Activated gamma-delta T cell treated with Interleukin-2 at 50 U/mL for 16 hours (primary cell): Measurements from ENCODE around the gene KL.

Experiments
- DNase-seq: peaks from one replicate; pipeline ENCODE4 v3.0.0-alpha.2; 2020

The KL gene

DNA sequence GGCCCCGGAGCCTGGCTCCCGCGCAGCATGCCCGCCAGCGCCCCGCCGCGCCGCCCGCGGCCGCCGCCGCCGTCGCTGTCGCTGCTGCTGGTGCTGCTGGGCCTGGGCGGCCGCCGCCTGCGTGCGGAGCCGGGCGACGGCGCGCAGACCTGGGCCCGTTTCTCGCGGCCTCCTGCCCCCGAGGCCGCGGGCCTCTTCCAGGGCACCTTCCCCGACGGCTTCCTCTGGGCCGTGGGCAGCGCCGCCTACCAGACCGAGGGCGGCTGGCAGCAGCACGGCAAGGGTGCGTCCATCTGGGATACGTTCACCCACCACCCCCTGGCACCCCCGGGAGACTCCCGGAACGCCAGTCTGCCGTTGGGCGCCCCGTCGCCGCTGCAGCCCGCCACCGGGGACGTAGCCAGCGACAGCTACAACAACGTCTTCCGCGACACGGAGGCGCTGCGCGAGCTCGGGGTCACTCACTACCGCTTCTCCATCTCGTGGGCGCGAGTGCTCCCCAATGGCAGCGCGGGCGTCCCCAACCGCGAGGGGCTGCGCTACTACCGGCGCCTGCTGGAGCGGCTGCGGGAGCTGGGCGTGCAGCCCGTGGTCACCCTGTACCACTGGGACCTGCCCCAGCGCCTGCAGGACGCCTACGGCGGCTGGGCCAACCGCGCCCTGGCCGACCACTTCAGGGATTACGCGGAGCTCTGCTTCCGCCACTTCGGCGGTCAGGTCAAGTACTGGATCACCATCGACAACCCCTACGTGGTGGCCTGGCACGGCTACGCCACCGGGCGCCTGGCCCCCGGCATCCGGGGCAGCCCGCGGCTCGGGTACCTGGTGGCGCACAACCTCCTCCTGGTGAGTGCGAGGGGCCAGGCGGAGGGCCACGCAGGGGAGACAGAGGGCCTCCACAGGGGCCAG lies at the start of gene KL:
KL (plus strand) TSS at position 10 of the 909 bp plus-strand sequence; CDS start at position 28, 18 bp downstream.
- no peak for DNase-seq

- no peak for DNase-seq
These were observed 48.5 kb upstream of the KL start for GRCh38 chr13:32967584-32968182.

DNA sequence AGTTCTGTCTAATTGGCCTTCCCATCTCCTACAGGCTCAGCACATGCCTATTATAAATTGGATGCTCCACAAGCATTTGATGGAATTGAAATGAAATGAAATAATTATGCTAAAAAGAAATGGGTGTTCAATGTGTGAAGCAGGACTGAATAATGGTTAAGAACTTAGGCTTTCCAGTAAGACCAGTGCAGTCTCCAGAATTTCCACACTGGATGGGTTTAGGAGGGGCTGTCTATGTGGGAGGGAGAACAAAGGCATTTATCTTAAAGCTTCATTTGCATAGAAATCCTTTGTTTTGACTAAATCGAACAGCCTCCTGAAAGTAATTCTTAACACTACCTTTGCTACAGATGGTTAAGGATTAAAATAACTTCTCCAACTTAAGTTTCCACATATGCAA lies 47.9 kb upstream of the KL start:
- DNase-seq: no peak

GRCh38 chr13:32968793-32969192 lies 47.4 kb upstream of the KL start:
- DNase-seq: no peak

DNA sequence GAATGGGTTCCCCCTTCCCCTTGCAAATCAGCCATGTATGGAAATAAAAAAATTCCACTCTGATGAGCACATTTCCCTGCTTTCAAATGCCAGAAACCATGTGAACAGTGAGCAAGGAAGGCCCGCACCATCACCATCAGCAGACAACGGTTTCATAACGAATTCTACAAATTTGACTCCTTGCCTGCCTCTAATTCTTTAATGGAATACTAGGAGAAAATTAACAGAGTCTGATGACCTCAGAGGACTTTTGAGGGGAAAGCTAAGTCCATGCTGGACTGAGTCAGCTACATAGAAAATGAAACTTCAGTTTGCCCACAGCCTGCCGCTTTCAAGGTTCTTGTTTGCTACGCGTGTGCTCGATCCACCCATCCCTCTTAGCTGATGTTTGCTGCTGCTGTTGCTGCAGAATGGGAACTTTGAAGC lies 46.7 kb upstream of the KL start:
- no peak for DNase-seq

DNA sequence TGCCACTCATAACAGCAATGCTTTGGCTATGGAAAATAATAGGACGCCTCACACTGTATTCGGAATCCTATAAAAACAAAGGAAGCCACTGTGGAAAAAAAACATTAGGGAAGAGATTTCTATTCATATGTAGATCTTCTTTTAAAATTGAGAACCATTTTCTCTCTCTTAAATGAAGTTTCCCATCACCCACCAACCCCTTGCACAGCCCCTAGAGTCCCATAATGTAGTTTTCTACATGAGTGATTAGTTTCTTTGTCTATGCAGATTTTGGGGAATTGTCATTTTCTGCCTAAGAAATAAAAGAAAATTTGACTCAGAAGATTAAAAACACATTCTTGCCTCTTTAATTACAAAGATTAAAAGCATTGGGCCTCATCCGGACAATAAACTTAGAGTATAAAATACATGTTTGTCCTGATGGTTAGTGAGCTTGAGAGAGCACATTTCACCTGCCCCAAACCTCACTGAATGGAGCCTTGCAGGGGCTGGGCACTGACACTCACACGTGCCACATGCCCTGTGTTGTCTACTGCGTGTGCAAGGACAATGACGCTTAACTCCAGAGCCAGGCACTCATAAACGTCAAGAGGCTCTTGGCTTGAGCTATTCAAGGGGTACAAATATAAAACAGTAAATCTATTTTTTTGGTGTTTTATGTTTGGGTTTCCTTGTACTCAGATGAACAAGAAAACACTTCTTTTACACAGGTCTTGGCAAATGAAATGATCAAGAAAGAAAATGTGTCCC lies 40.0 kb upstream of the KL start:
- DNase-seq: no peak

DNA sequence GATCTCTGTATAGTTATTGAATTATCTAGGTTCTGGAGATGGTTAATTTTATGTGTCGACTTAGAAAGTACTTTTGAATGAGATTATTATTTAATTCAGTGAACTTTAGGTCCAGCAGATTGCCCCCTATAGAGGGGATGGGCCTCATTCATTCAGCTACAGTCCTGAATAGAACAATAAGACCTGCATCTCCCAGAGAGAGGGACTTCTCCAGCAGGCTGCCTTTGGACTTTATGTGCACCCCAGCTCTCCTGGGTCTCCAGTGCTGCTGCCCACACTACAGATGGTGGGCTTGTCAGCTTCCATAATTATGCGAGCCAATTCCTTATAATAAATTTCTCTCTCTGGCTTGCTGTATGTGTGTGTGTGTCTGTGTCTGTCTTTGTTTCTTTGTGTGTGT lies 39.3 kb upstream of the KL start:
- no peak for DNase-seq

GRCh38 chr13:32977321-32977720 lies 38.9 kb upstream of the KL start:
- DNase-seq: no peak

- DNase-seq: no peak
These were observed 37.9 kb upstream of the KL start for GRCh38 chr13:32978278-32978677.

DNA sequence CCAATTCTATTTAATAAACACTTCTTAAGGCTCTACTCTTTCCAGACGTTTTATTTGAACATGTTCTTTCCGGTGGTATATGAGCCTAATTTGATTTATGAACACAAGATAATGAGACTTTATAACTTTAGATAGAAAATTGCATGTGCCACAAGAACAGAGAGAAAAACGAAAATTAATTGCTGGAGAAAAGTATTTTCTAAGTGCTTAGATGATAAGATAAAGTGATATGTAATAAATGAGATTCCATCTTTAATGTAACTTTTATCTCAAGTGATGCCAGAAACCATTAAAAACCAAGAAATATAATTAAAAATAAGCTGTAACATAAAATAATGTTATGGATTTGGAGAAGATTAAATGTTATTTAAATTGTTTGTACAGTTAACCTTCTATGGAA lies 33.2 kb upstream of the KL start:
- no peak for DNase-seq

DNA sequence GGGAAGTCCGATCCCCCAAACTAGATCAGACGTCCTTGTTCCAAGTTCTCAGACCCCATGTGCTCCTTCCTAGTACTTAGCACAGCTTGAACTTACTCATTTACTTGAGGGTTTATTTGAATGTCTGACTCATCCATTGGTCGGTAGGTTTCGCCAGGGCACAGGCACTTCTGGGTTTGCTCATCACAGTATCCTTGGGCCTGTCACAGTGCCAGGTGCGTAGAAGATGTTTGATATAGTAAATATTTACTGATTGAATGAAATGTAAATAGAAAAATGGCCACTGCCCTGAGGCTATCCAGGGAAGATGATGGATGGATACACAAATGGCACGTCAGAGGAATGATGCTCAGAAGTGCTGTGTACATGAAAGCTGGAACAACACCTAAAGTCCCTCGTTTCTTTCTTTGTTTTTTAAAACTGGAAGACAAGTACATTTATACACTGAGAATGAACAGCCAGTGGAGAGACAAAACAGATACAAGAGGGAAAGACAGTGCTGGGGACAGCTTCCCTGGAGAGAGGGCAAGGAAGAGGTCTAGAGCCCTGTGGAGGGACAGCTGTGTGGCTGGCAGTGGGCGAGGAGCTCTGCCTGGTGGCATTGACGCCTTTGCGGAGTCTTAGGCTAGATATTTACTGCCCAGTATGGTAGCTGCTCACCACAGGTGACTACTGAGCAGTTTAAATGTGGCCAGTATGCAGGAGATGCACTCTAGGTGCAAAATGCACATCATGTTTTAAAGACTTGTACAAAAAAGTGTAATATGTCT lies 31.2 kb upstream of the KL start:
- DNase-seq: no peak

DNA sequence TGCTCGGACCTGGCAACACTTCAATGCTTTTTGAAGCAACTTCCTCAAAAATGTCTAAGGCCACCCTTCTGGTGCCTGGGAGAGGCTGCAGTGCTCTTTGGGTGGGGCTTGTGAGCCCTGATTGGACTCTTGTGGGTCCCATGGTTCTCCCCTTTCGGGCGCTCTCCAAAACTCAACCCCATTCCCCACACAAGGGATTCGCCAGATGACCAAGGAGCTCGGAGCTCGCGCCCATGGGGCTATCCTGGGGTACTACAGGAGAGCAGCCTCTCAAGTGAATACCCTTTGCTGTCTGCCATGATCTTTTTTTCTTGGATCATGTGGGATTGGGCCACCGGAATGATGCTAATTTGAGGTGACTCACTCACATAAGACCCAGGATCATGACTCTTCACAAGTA lies 29.7 kb upstream of the KL start:
- DNase-seq: no peak

DNA sequence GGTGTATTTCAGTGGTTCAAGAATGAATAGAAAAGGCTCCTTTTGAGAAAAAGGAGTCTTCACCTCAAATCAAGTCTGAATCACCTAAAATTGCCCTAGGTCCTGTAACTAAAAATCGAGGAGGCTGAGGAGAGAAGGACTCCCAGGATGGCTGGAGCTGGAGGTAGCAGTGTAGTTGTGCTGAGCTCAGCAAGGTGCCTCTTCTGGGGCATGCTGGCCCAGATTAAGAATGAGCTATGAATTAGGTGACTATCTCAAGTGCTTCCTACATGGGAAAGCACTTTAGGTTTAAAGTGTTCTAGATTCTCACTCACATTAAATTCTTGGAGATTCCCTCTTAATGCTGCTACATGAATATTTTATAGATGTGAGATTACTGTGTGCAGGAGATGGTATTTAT lies 28.8 kb upstream of the KL start:
- DNase-seq: no peak

GRCh38 chr13:32988608-32989289 lies 27.5 kb upstream of the KL start:
- DNase-seq: no peak

- no peak for DNase-seq
These were observed 26.9 kb upstream of the KL start for GRCh38 chr13:32989290-32989667.

DNA sequence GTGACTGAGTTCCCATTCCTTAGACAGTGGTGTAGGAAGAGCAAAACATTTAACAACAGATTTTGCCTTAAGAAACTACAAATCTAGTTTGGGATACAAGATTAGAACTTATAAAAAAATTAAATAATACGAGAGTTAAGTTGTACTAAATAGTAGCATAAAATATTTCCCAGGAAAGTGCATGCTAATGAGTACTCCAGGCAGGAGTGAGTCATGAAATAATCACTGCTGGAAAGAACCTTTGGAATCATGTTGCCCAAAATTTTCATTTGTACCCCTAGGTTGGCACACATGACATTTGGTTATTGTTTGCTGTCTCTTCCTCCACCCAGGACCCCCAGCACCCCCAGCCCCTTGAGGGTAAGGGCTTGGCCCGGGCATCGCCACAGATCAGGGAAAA lies 26.3 kb upstream of the KL start:
- DNase-seq: no peak

DNA sequence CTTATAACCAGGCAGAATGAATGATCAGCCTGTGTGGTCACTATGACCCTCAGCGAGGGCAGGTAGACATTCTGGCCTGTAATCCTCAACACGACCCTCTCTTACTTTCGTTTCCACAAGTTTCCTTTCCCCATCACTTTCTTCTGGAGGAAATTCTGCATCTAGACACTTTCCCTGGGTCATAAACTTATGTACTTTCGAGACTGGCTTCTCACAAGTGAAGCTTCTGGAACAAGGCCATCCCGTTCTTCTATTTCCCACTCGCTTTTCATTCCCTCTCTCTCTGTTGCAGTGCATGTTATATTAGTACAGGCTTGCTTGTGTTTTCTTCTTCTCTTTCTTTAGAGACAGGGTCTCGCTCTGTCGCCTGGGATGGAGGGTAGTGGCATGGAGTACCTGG lies 23.1 kb upstream of the KL start:
- DNase-seq: no peak

DNA sequence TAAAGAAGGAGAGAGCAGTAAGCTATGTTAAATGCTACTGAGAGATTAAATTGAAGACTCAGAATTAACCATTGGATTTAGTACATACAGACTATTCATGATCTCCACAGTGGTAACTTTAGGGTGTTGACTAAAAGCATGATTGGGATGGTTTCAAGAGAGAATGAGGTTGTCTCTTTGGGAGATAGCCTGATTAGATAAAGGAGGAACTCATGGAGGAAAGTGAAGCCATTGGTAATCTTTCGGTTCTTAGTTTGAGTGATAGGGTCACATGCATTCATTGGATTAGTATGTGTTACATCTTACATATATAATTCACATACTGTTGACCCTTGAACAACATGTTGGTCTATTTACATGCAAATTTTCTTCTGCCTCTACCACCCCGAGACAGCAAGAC lies 18.8 kb upstream of the KL start:
- DNase-seq: no peak

- no peak for DNase-seq
These were observed 17.3 kb upstream of the KL start for GRCh38 chr13:32998966-32999365.

- no peak for DNase-seq
These were observed 15.9 kb upstream of the KL start for GRCh38 chr13:33000365-33000764.

- DNase-seq: no peak
These were observed 12.7 kb upstream of the KL start for GRCh38 chr13:33003458-33004019.

DNA sequence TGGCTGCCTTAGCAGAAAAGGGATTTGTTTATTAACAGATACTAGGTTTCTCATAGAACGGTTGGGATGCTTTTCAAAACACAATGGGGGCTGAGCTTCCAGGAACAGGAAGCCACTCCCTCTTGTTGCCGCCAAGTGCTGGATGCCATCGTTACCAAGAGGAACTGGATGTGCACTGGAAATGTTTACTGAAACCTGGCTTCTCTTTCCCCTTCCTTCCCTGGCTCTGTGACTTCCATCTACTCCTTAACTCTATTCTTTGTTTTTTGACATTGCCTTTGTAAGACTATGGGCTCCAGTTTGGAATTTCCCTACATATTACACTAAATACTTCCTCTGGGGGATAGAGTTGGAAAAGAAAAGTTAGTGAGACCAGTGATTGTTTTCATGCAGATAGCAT lies 11.7 kb upstream of the KL start:
- DNase-seq: no peak
